Measurements from ENCODE around the gene MROH2A.

The MROH2A gene

GRCh38 chr2:233838251-233838650 is 60.1 kb downstream of the MROH2A start:
- no peak for DNase-seq

GRCh38 chr2:233838726-233839446 is 60.8 kb downstream of the MROH2A start:
- no peak for DNase-seq

GRCh38 chr2:233839447-233839820 is 61.3 kb downstream of the MROH2A start:
- no peak for DNase-seq

- DNase-seq, result no peak
These were observed 62.4 kb downstream of the MROH2A start for GRCh38 chr2:233840520-233840919.

GRCh38 chr2:233841183-233841582 is 63.1 kb downstream of the MROH2A start:
- DNase-seq, result no peak

GRCh38 chr2:233844064-233844807 is 66.1 kb downstream of the MROH2A start:
- no peak for DNase-seq

GRCh38 chr2:233844836-233845235 is 66.7 kb downstream of the MROH2A start:
- no peak for DNase-seq

GRCh38 chr2:233845301-233846060 is 67.4 kb downstream of the MROH2A start:
- no peak for DNase-seq

- DNase-seq, result no peak
These were observed 68.5 kb downstream of the MROH2A start for GRCh38 chr2:233846387-233847247.

GRCh38 chr2:233847248-233847898 is 69.2 kb downstream of the MROH2A start:
- no peak for DNase-seq

GRCh38 chr2:233848276-233848675 is 70.1 kb downstream of the MROH2A start:
- DNase-seq, result no peak

- DNase-seq, result no peak
These were observed 71.6 kb downstream of the MROH2A start for GRCh38 chr2:233849607-233850271.

- DNase-seq, result no peak
These were observed 72.6 kb downstream of the MROH2A start for GRCh38 chr2:233850745-233851144.

GRCh38 chr2:233851169-233851568 is 73.0 kb downstream of the MROH2A start:
- DNase-seq, result no peak

GRCh38 chr2:233852056-233852455 is 73.9 kb downstream of the MROH2A start:
- DNase-seq, result no peak

GRCh38 chr2:233853353-233853752 is 75.2 kb downstream of the MROH2A start:
- DNase-seq, result peak in 1 of 2 donors; percentile 10

GRCh38 chr2:233853883-233854240 is 75.7 kb downstream of the MROH2A start:
- no peak for DNase-seq

GRCh38 chr2:233854241-233854981 is 76.3 kb downstream of the MROH2A start, which contains the start of gene HJURP:
TSS of gene HJURP (minus strand) at chr2:233854535. CDS start at chr2:233854500, 35 bp downstream.
- DNase-seq, result peak; percentile 80 to 82

- no peak for DNase-seq
These were observed 77.2 kb downstream of the MROH2A start for GRCh38 chr2:233855345-233855744.

GRCh38 chr2:233856184-233856583 is 78.1 kb downstream of the MROH2A start:
- DNase-seq, result no peak

Measured in stimulated activated CD4-positive, alpha-beta T cell treated with anti-CD3 and anti-CD28 coated beads, Interleukin-2, amount 100 ng/mL, for 48 hours (primary cell).